Uterus (tissue), 4 donors: ENCODE results near the gene SLC43A3. TPM values are rescaled to one million over a fixed set of nuclear protein-coding genes. Genes with fewer than 3 reads are reported as not detected.
"Not testable (repeated sequence)": the region's sequence is repeated elsewhere in the genome, so short reads cannot be mapped to it uniquely, and the experiment has no call there.

Source experiments
- DNase-seq, 2 donors: peaks; one replicate each; pipeline ENCODE4 v3.0.0-alpha.2; 2019 to 2020
- H3K27ac ChIP-seq, 2 donors: fragments of 200-600 bp; sonication (generic); 1 replicate in 1 of 2; 2 replicates in 1 of 2; pipeline ENCODE4 v1.5.1; 2016 to 2018
- H3K27me3 ChIP-seq, 2 donors: fragments of 200-600 bp; sonication (generic); one replicate each; pipeline ENCODE4 v1.5.1; 2018 to 2019; ENCODE audit warnings: control low read depth in 1 of 2
- H3K36me3 ChIP-seq, 2 donors: fragments of 200-600 bp; sonication (generic); one replicate each; pipeline ENCODE4 v1.5.1; 2019; ENCODE audit warnings: control low read depth in 1 of 2
- H3K4me1 ChIP-seq, 2 donors: fragments of 200-600 bp; sonication (generic); one replicate each; pipeline ENCODE4 v1.5.1; 2018 to 2019; ENCODE audit warnings: control low read depth in 1 of 2
- H3K4me3 ChIP-seq, 2 donors: fragments of 200-600 bp; sonication (generic); 1 replicate in 1 of 2; 2 replicates in 1 of 2; pipeline ENCODE4 v1.5.1; 2018 to 2019; ENCODE audit warnings: mild to moderate bottlenecking in 1 of 2
- H3K9me3 ChIP-seq, 2 donors: fragments of 200-600 bp; sonication (generic); one replicate each; pipeline ENCODE4 v1.5.1; 2019; ENCODE audit warnings: control low read depth in 1 of 2
- CTCF ChIP-seq, 4 experiments: fragments of 200-600 bp in 2 of 4; fragments of 450-650 bp in 2 of 4; sonication (generic) in 2 of 4; IDR thresholded peaks; one replicate each; pipeline ENCODE4 v1.5.1; 2016 to 2019; ENCODE audit warnings: antibody characterized with exemption in 4 of 4, mild to moderate bottlenecking in 2 of 4, moderate library complexity in 1 of 4
- POLR2A ChIP-seq, 2 donors: fragments of 450-650 bp; IDR thresholded peaks; one replicate each; pipeline ENCODE4 v1.6.1; 2016; ENCODE audit warnings: antibody characterized with exemption in 2 of 2, mild to moderate bottlenecking in 1 of 2, moderate library complexity in 1 of 2
- intact Hi-C: fragments of 100-400 bp; cut with DNase I; formaldehyde crosslinking; loops from one replicate; pipeline ENCODE4 v1.15.1; 2023; ENCODE audit warnings: low total_unique reads
- total RNA-seq, 4 donors: library from RNA; depleted of rRNA in 3 of 4; stranded (reverse); fragments of >200 nt in 3 of 4; gene quantifications; one replicate each; pipeline versions ENCODE4 v1.1.0 to v1.2.4, GENCODE V29; 2014 to 2023
- donor health status: DM: yes; HTN: yes; CAD: no.

The SLC43A3 gene
- total RNA-seq, 4 donors from 2014 or later, result 44.1 to 333 (median 102) TPM

GRCh38 chr11:57456960-57457642, 30.2 kb upstream of the SLC43A3 start:
- Histone ChIP-seq H3K36me3 (no peaks in the 10 kb centered on the region), H3K4me1 (peaks cover 0 to 26% of the 10 kb centered on the region in 2 donors), H3K27me3 (peaks cover 7 to 19% of the 10 kb centered on the region in 2 donors), H3K27ac (no peak overlapping the region), H3K9me3 (no peaks in the 10 kb centered on the region), H3K4me3 (no peak overlapping the region)
- DNase-seq, result peak; percentile 91 to 92
- intact Hi-C loops, result loop anchor here (5.0 kb wide), 1 partner anchor 70 kb away; no protein-coding TSS in a partner anchor
- TF ChIP-seq POLR2A (IDR thresholded peaks at IDR 0.05), result no peak
- TF ChIP-seq CTCF (IDR thresholded peaks at IDR 0.05), result peak; percentile 97 to 100 (median 97)

- DNase-seq, result no peak
- no peaks in the 10 kb centered on the region for H3K36me3 ChIP-seq
- no peak overlapping the region for H3K4me3 ChIP-seq
- peaks cover 0 to 5% of the 10 kb centered on the region in 2 donors for H3K27me3 ChIP-seq
- no peaks in the 10 kb centered on the region for H3K9me3 ChIP-seq
- intact Hi-C loops, result no loop called here
- TF ChIP-seq POLR2A (IDR thresholded peaks at IDR 0.05) (no peak), CTCF (IDR thresholded peaks at IDR 0.05) (no peak)
- H3K27ac ChIP-seq, result no peak overlapping the region
- H3K4me1 ChIP-seq, result peaks cover 0 to 8% of the 10 kb centered on the region in 2 donors
Measured at GRCh38 chr11:57453543-57454177, 26.7 kb upstream of the SLC43A3 start.

GRCh38 chr11:57446055-57446454, 19.1 kb upstream of the SLC43A3 start:
- H3K27ac ChIP-seq, result no peak overlapping the region
- H3K9me3 ChIP-seq, result no peaks in the 10 kb centered on the region
- no peaks in the 10 kb centered on the region for H3K27me3 ChIP-seq
- no peak for TF ChIP-seq CTCF (IDR thresholded peaks at IDR 0.05)
- TF ChIP-seq POLR2A (IDR thresholded peaks at IDR 0.05), result no peak
- H3K36me3 ChIP-seq, result no peaks in the 10 kb centered on the region
- intact Hi-C loops, result no loop called here
- H3K4me1 ChIP-seq, result no peaks in the 10 kb centered on the region
- DNase-seq, result no peak
- no peak overlapping the region for H3K4me3 ChIP-seq

GRCh38 chr11:57445122-57445394, 18.1 kb upstream of the SLC43A3 start:
- DNase-seq, intact Hi-C loops, H3K27me3 ChIP-seq, H3K9me3 ChIP-seq, H3K4me1 ChIP-seq, H3K36me3 ChIP-seq, H3K4me3 ChIP-seq, H3K27ac ChIP-seq: not testable (repeated sequence)

GRCh38 chr11:57444362-57445121, 17.6 kb upstream of the SLC43A3 start:
- H3K9me3 ChIP-seq, result no peaks in the 10 kb centered on the region
- no peaks in the 10 kb centered on the region for H3K27me3 ChIP-seq
- no peak overlapping the region for H3K27ac ChIP-seq
- H3K4me1 ChIP-seq, result no peaks in the 10 kb centered on the region
- no peak overlapping the region for H3K4me3 ChIP-seq
- DNase-seq, result no peak
- TF ChIP-seq POLR2A (IDR thresholded peaks at IDR 0.05) (no peak), CTCF (IDR thresholded peaks at IDR 0.05) (no peak)
- intact Hi-C loops, result no loop called here
- no peaks in the 10 kb centered on the region for H3K36me3 ChIP-seq
